ENCODE data around the gene PTHLH. TPM values are rescaled to one million over a fixed set of nuclear protein-coding genes. Genes with fewer than 3 reads are reported as not detected.

The PTHLH gene
- total RNA-seq, 1 experiment from 2014 or later: 3.9 TPM

Other genes with a start within 250 kb of the PTHLH start
- gene KLHL42, start 192.5 kb downstream of the PTHLH start, total RNA-seq (2014; rRNA removed; shearing (Covaris generic); ENCODE audit: low replicate concordance): 12.8 and 19.7 TPM in 2 replicates
- not detected in 2 replicates for gene MANSC4, start 192.5 kb downstream of the PTHLH start, total RNA-seq (2014; rRNA removed; shearing (Covaris generic); ENCODE audit: low replicate concordance)
- gene CCDC91, start 217.7 kb upstream of the PTHLH start, total RNA-seq (2014; rRNA removed; shearing (Covaris generic); ENCODE audit: low replicate concordance): 8.1 and 11.6 TPM in 2 replicates

All from Caki2 (cell line).